Endothelial cell of umbilical vein (primary cell): ENCODE results near the gene STRBP.

ENCODE experiments used
- CTCF ChIP-seq, 2 donors: IDR thresholded peaks; 1 replicate in 1 of 2; 2 replicates in 1 of 2; pipeline ENCODE4 v1.5.1; 2011; ENCODE audit warnings: low read length in 2 of 2, mild to moderate bottlenecking in 2 of 2, moderate library complexity in 2 of 2, control low read depth in 1 of 2, inconsistent platforms in 1 of 2, low read depth in 1 of 2; ENCODE audit not compliant: insufficient read depth in 1 of 2; ENCODE audit errors: extremely low read depth in 1 of 2
- EZH2 ChIP-seq: IDR thresholded peaks from 2 replicates; pipeline ENCODE4 v1.6.1; 2012; ENCODE audit warnings: borderline replicate concordance, low read depth, mild to moderate bottlenecking, moderate library complexity, low read length, inconsistent platforms; ENCODE audit not compliant: severe bottlenecking
- MAX ChIP-seq: IDR thresholded peaks from 2 replicates; pipeline ENCODE4 v1.6.1; 2011; ENCODE audit not compliant: insufficient read depth, insufficient read length
- POLR2A ChIP-seq: IDR thresholded peaks from 2 replicates; pipeline ENCODE4 v1.6.1; 2012; ENCODE audit warnings: low read depth, mild to moderate bottlenecking, control low read depth, low read length

- no peak for TF ChIP-seq CTCF (IDR thresholded peaks at IDR 0.05; ENCODE audit: extremely low read depth in 1 of 2, insufficient read depth in 1 of 2, low read depth in 1 of 2, low read length in 2 of 2)
- TF ChIP-seq POLR2A = no peak
- TF ChIP-seq EZH2 = no peak
- TF ChIP-seq MAX = no peak
Measured at GRCh38 chr9:123119566-123119965, 148.8 kb downstream of the STRBP start.
